Spinal cord (tissue), 10 donors: ENCODE data around the gene FN1. TPM values are rescaled to one million over a fixed set of nuclear protein-coding genes. Genes with fewer than 3 reads are reported as not detected.

Source experiments
- DNase-seq, 6 donors: peaks; one replicate each; pipeline versions ENCODE4 v3.0.0 to v3.0.0-alpha.2; 2013 to 2015; ENCODE audit warnings: low spot score in 6 of 6, low read depth in 4 of 6
- H3K27ac ChIP-seq: one replicate; pipeline ENCODE4 v1.5.1; 2013; ENCODE audit warnings: low read depth, low read length, control low read depth
- H3K27me3 ChIP-seq: one replicate; pipeline ENCODE4 v1.6.1; 2013; ENCODE audit warnings: low read length; ENCODE audit not compliant: control insufficient read depth, insufficient read depth
- H3K36me3 ChIP-seq: one replicate; pipeline ENCODE4 v1.6.1; 2013; ENCODE audit warnings: low read length; ENCODE audit not compliant: control insufficient read depth, insufficient read depth
- H3K4me1 ChIP-seq: one replicate; pipeline ENCODE4 v1.6.1; 2013; ENCODE audit warnings: low read length; ENCODE audit not compliant: control insufficient read depth, insufficient read depth
- H3K4me3 ChIP-seq: one replicate; pipeline ENCODE4 v1.5.1; 2013; ENCODE audit warnings: low read depth, low read length, control low read depth
- H3K9me3 ChIP-seq: one replicate; pipeline ENCODE4 v1.6.1; 2013; ENCODE audit warnings: low read length; ENCODE audit not compliant: control insufficient read depth, insufficient read depth
- WGBS: methylation state at CpG from one replicate; pipeline ENCODE4 v1.1.5; 2013; ENCODE audit warnings: missing lambda C conversion rate; ENCODE audit not compliant: insufficient coverage; 5-methylcytosine and 5-hydroxymethylcytosine counted together
- polyA plus RNA-seq, 2 donors: library from polyadenylated mRNA; unstranded; fragments of 120-200 nt; gene quantifications; one replicate each; pipeline ENCODE4 v1.2.1, GENCODE V29; 2013; ENCODE audit not compliant: insufficient read length in 2 of 2
- total RNA-seq, 2 donors: library from RNA; depleted of rRNA in 1 of 2; stranded (reverse); fragments of 120-200 nt in 1 of 2; fragments of >200 nt in 1 of 2; gene quantifications; one replicate each; pipeline versions ENCODE4 v1.2.3 to v1.2.4, GENCODE V29; 2013 to 2014
- donor health status: healthy.

FN1 gene
- total and polyA plus RNA-seq, 4 donors = 281 to 1,973 (median 522) TPM

GRCh38 chr2:215399067-215399716 lies 36.7 kb downstream of the FN1 start:
- no peaks in the 10 kb centered on the region for H3K27me3 ChIP-seq
- no peaks in the 10 kb centered on the region for H3K36me3 ChIP-seq
- WGBS = no CpG with 5 or more reads among the region's 3 CpGs
- peaks cover under 1% of the 10 kb centered on the region for H3K4me1 ChIP-seq
- H3K9me3 ChIP-seq = no peaks in the 10 kb centered on the region
- H3K4me3 ChIP-seq = no peak overlapping the region
- no peak for DNase-seq
- H3K27ac ChIP-seq = no peak overlapping the region

GRCh38 chr2:215397632-215398341 lies 38.1 kb downstream of the FN1 start:
- Histone ChIP-seq H3K9me3 (no peaks in the 10 kb centered on the region), H3K4me3 (no peak overlapping the region), H3K27ac (no peak overlapping the region), H3K4me1 (no peaks in the 10 kb centered on the region), H3K27me3 (no peaks in the 10 kb centered on the region), H3K36me3 (no peaks in the 10 kb centered on the region)
- WGBS = 82% methylated on average over 2 of the region's 9 CpGs
- DNase-seq = no peak

- no peaks in the 10 kb centered on the region for H3K36me3 ChIP-seq
- no peak overlapping the region for H3K4me3 ChIP-seq
- no peak for DNase-seq
- H3K9me3 ChIP-seq = no peaks in the 10 kb centered on the region
- no peaks in the 10 kb centered on the region for H3K27me3 ChIP-seq
- H3K4me1 ChIP-seq = no peaks in the 10 kb centered on the region
- 100% methylated on average over 1 of the region's 2 CpGs for WGBS
- no peak overlapping the region for H3K27ac ChIP-seq
These were observed 39.1 kb downstream of the FN1 start for GRCh38 chr2:215396595-215397313.

- Histone ChIP-seq H3K27me3 (no peaks in the 10 kb centered on the region), H3K9me3 (no peaks in the 10 kb centered on the region), H3K27ac (no peak overlapping the region), H3K4me1 (no peaks in the 10 kb centered on the region), H3K4me3 (no peak overlapping the region), H3K36me3 (no peaks in the 10 kb centered on the region)
- WGBS = no CpG with 5 or more reads among the region's 5 CpGs
- DNase-seq = no peak
These were observed 40.0 kb downstream of the FN1 start for GRCh38 chr2:215395687-215396460.

- H3K27ac ChIP-seq = no peak overlapping the region
- peak in 3 of 6 donors; percentile 1 to 27 (median 15) for DNase-seq
- H3K9me3 ChIP-seq = no peaks in the 10 kb centered on the region
- no peaks in the 10 kb centered on the region for H3K27me3 ChIP-seq
- H3K4me1 ChIP-seq = no peaks in the 10 kb centered on the region
- H3K4me3 ChIP-seq = no peak overlapping the region
- WGBS = 70% methylated on average over 2 of the region's 7 CpGs
- H3K36me3 ChIP-seq = no peaks in the 10 kb centered on the region
These were observed 41.6 kb downstream of the FN1 start for GRCh38 chr2:215394102-215394805.

- Histone ChIP-seq H3K9me3 (no peaks in the 10 kb centered on the region), H3K36me3 (no peaks in the 10 kb centered on the region), H3K27me3 (no peaks in the 10 kb centered on the region), H3K4me1 (no peaks in the 10 kb centered on the region), H3K4me3 (no peak overlapping the region), H3K27ac (no peak overlapping the region)
- no peak for DNase-seq
- 96% methylated on average over 4 of the region's 12 CpGs for WGBS
These were observed 43.1 kb downstream of the FN1 start for GRCh38 chr2:215392687-215393270.

GRCh38 chr2:215392164-215392563 lies 43.7 kb downstream of the FN1 start:
- no peaks in the 10 kb centered on the region for H3K36me3 ChIP-seq
- no peak overlapping the region for H3K4me3 ChIP-seq
- no peak for DNase-seq
- no peaks in the 10 kb centered on the region for H3K4me1 ChIP-seq
- H3K9me3 ChIP-seq = no peaks in the 10 kb centered on the region
- no peak overlapping the region for H3K27ac ChIP-seq
- no peaks in the 10 kb centered on the region for H3K27me3 ChIP-seq

GRCh38 chr2:215391531-215391930 lies 44.3 kb downstream of the FN1 start:
- Histone ChIP-seq H3K27ac (no peak overlapping the region), H3K36me3 (no peaks in the 10 kb centered on the region), H3K4me3 (no peak overlapping the region), H3K4me1 (no peaks in the 10 kb centered on the region), H3K27me3 (no peaks in the 10 kb centered on the region), H3K9me3 (no peaks in the 10 kb centered on the region)
- DNase-seq = no peak
- WGBS = no CpG with 5 or more reads among the region's 5 CpGs

GRCh38 chr2:215390550-215390913 lies 45.3 kb downstream of the FN1 start:
- H3K36me3 ChIP-seq = no peaks in the 10 kb centered on the region
- WGBS = 89% methylated on average over 1 of the region's 2 CpGs
- no peak overlapping the region for H3K4me3 ChIP-seq
- no peak for DNase-seq
- H3K9me3 ChIP-seq = no peaks in the 10 kb centered on the region
- no peaks in the 10 kb centered on the region for H3K27me3 ChIP-seq
- no peaks in the 10 kb centered on the region for H3K4me1 ChIP-seq
- H3K27ac ChIP-seq = no peak overlapping the region
